Bladder microvascular endothelial cell (primary cell): Measurements from ENCODE around the gene OTUD6A. TPM values are rescaled to one million over a fixed set of nuclear protein-coding genes. Genes with fewer than 3 reads are reported as not detected.

ENCODE experiments used
- total RNA-seq: library from RNA; depleted of rRNA; stranded (reverse); fragments of >200 nt; gene quantifications from 2 replicates; pipeline ENCODE4 v1.2.3, GENCODE V29; 2014

OTUD6A gene
- total RNA-seq = not detected in 2 replicates

GRCh38 chrX:70062076-70062475 is at the start of gene OTUD6A:
Gene OTUD6A, plus strand, starts transcription at chrX:70062457. Its CDS starts 68 bp downstream, at chrX:70062525.

GRCh38 chrX:70049925-70050324 is 12.3 kb upstream of the OTUD6A start, which contains the start of gene AWAT2:
Gene AWAT2, minus strand, starts transcription at chrX:70049938. Its CDS starts 6 bp downstream, at chrX:70049932.

Other genes starting within 250 kb of the OTUD6A start
- 0.25 TPM in 1 of 2 replicates, not detected in the other for gene AWAT2, start 12.5 kb upstream of the OTUD6A start, total RNA-seq
- gene IGBP1, start 71.0 kb downstream of the OTUD6A start, total RNA-seq = 69.3 and 74.0 TPM in 2 replicates
- gene DGAT2L6, start 115.0 kb downstream of the OTUD6A start, total RNA-seq = 0.16 TPM in 1 of 2 replicates, not detected in the other
- not detected in 2 replicates for gene AWAT1, start 172.2 kb downstream of the OTUD6A start, total RNA-seq
- 0.06 TPM in 1 of 2 replicates, not detected in the other for gene P2RY4, start 197.7 kb downstream of the OTUD6A start, total RNA-seq
- not detected in 2 replicates for gene ARR3, start 205.9 kb downstream of the OTUD6A start, total RNA-seq
- not detected in 2 replicates for gene RAB41, start 219.7 kb downstream of the OTUD6A start, total RNA-seq
- gene PDZD11, start 227.5 kb downstream of the OTUD6A start, total RNA-seq = 30.0 and 31.4 TPM in 2 replicates
- gene KIF4A, start 227.6 kb downstream of the OTUD6A start, total RNA-seq = 11.3 and 13.8 TPM in 2 replicates